ENCODE measurements around the gene FBXO15. TPM values are rescaled to one million over a fixed set of nuclear protein-coding genes. Genes with fewer than 3 reads are reported as not detected.

The FBXO15 gene
- total RNA-seq, 1 experiment from 2014 or later: 0.39 TPM

DNA sequence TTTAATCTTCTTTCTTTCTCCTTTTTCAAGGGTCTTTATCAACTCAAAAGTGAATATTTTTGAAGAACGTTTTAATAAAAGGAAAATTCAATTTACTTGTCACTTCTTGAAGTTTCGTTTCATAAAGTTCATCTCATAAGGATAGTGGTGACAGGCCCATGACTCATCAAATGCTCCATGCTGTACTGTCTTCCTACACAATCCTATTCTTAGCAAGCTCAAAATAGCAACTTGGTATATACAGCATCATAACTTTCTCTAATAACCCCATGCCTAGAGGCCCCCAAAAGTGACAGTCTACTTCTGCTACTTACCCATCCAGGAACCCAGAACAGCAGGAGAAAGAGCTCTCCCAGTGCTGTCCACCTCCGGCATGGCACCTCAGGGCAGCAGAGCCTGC is 7.7 kb downstream of the FBXO15 start:
- H3K27me3 Mint-ChIP-seq (ENCODE audit: low read depth): peaks cover 10% of the 10 kb centered on the region
- no peak overlapping the region for H3T11ph ChIP-seq (ENCODE audit: low read length)
- H3K79me1 ChIP-seq (ENCODE audit: insufficient read depth, low read depth, low read length, poor library complexity, severe bottlenecking): no peaks in the 10 kb centered on the region
- H3K27me3 ChIP-seq (ENCODE audit: insufficient read depth, low read length): no peaks in the 10 kb centered on the region
- no peak overlapping the region for H3K4me3 Mint-ChIP-seq
- H3K79me2 ChIP-seq (ENCODE audit: insufficient read depth, low read length): no peaks in the 10 kb centered on the region
- no peaks in the 10 kb centered on the region; a peak in 1 of 7 replicates for H3K36me3 Mint-ChIP-seq (ENCODE audit: insufficient read depth in 1 of 3, low read depth in 3 of 3)
- no peaks in the 10 kb centered on the region for H3K9me3 ChIP-seq (ENCODE audit: control insufficient read depth, low read depth, low read length)
- H3K4ac ChIP-seq (ENCODE audit: low read depth, low read length): no peak overlapping the region
- H3K23me2 ChIP-seq (ENCODE audit: insufficient read length, low read depth, low read length, poor library complexity, severe bottlenecking): no peaks in the 10 kb centered on the region
- no peak overlapping the region for H2BK12ac ChIP-seq (ENCODE audit: insufficient read length, low read depth, low read length)
- no CpG with 5 or more reads among the region's 3 CpGs for WGBS (ENCODE audit: extremely low coverage, insufficient read length, low lambda C conversion rate)
- H3K27ac ChIP-seq (ENCODE audit: insufficient read length, low read depth, low read length): no peak overlapping the region
- no peak overlapping the region for H3K27ac Mint-ChIP-seq
- no peak overlapping the region for H2BK15ac ChIP-seq (ENCODE audit: low read depth, low read length)
- no peak overlapping the region for H3K56ac ChIP-seq (ENCODE audit: insufficient read length, low read depth, low read length)
- H3K14ac ChIP-seq (ENCODE audit: insufficient read depth, low read length): no peak overlapping the region
- no peaks in the 10 kb centered on the region for H4K20me1 ChIP-seq (ENCODE audit: control insufficient read depth, insufficient read depth, insufficient read length)
- H3K4me1 Mint-ChIP-seq: peaks cover 6 to 14% of the 10 kb centered on the region in 2 experiments; a peak in 3 of 4 replicates
- DNase-seq: no peak
- H2AFZ ChIP-seq (ENCODE audit: low read length): no peak overlapping the region
- H3K9me3 Mint-ChIP-seq: no peaks in the 10 kb centered on the region
- H4K91ac ChIP-seq (ENCODE audit: insufficient read length, low read depth, low read length): no peak overlapping the region
- TF ChIP-seq, protein P1, sequence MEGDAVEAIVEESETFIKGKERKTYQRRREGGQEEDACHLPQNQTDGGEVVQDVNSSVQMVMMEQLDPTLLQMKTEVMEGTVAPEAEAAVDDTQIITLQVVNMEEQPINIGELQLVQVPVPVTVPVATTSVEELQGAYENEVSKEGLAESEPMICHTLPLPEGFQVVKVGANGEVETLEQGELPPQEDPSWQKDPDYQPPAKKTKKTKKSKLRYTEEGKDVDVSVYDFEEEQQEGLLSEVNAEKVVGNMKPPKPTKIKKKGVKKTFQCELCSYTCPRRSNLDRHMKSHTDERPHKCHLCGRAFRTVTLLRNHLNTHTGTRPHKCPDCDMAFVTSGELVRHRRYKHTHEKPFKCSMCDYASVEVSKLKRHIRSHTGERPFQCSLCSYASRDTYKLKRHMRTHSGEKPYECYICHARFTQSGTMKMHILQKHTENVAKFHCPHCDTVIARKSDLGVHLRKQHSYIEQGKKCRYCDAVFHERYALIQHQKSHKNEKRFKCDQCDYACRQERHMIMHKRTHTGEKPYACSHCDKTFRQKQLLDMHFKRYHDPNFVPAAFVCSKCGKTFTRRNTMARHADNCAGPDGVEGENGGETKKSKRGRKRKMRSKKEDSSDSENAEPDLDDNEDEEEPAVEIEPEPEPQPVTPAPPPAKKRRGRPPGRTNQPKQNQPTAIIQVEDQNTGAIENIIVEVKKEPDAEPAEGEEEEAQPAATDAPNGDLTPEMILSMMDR (conservative IDR thresholded peaks at IDR 0.05): no peak
- H3K9ac ChIP-seq (ENCODE audit: extremely low read depth, insufficient read length, low read length): no peak overlapping the region
- 0 out of 2 replicates have a peak, but pooled peaks cover 3% of the 10 kb centered on the region for H3K4me1 ChIP-seq (ENCODE audit: insufficient read depth, low read length)
- H2BK120ac ChIP-seq (ENCODE audit: low read depth, low read length, poor library complexity, severe bottlenecking): no peak overlapping the region
- no peak overlapping the region for H2BK20ac ChIP-seq (ENCODE audit: low read depth, low read length, poor library complexity, severe bottlenecking)
- H3K23ac ChIP-seq (ENCODE audit: insufficient read length, low read depth, low read length): no peak overlapping the region
- no peak overlapping the region for H4K5ac ChIP-seq (ENCODE audit: insufficient read length, low read depth, low read length)
- H2AK5ac ChIP-seq (ENCODE audit: insufficient read length, low read length): no peak overlapping the region
- H3K4me2 ChIP-seq (ENCODE audit: insufficient read depth, insufficient read length, low read length): no peak overlapping the region
- no peak overlapping the region for H4K8ac ChIP-seq (replicated peaks; ENCODE audit: insufficient read length, low read depth, low read length)
- H2BK5ac ChIP-seq (ENCODE audit: insufficient read length, low read length): no peak overlapping the region
- H3K18ac ChIP-seq (ENCODE audit: insufficient read length, low read depth, low read length): no peak overlapping the region

Data from H9 (cell line).